ENCODE data around the gene RUSC2. TPM values are rescaled to one million over a fixed set of nuclear protein-coding genes. Genes with fewer than 3 reads are reported as not detected.

The RUSC2 gene
- total and polyA plus RNA-seq, 10 of the 15 experiments (the other 5 are each of a cell fraction or from before 2014, with no cell fraction given), result not detected

DNA sequence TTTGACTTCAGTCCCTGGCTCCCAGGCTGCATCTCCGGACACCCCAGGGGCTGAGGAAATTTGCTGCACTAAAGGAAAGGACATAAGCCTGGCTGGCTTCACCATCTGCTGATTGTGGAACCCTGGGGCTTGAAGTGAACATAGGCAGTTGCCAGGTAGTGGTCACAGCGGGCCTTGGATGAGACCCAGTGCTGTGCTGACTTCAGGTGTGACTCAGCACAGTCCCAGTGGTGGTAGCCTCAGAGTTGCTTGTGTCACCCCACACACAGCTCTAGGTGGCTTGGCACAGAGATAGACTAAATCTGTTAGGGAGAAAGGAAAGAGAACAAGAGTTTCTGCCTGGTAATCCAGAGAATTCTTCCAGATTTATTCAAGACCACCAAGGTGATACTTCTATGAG lies 36.1 kb upstream of the RUSC2 start:
- BruUV-seq (replicated peaks), result no TSS peak
- RAD21 ChIA-PET (ENCODE audit: unreplicated experiment), result no interaction called here

More for the DNA sequence above, 36.1 kb upstream of the RUSC2 start:
- ATAC-seq (no peak), FAIRE-seq (no peak), DNase-seq (ENCODE audit: low read depth, low spot score) (no peak)
- Histone ChIP-seq H3K27ac (ENCODE audit: control insufficient read depth, insufficient read depth) (no peak overlapping the region), H3K4me3 (no peak overlapping the region), H3K9me3 (replicated peaks; ENCODE audit: control insufficient read depth, insufficient read depth, low read length) (no peaks in the 10 kb centered on the region; the same call in 2 of the 3 replicates), H4K20me1 (ENCODE audit: control insufficient read depth, insufficient read depth) (no peaks in the 10 kb centered on the region), H3K9ac (ENCODE audit: control insufficient read depth, insufficient read depth, low read length) (no peak overlapping the region), H3K36me3 (ENCODE audit: control insufficient read depth in 2 of 2, insufficient read depth in 2 of 2, low read length in 1 of 2) (no peaks in the 10 kb centered on the region), H3K4me2 (ENCODE audit: control insufficient read depth, insufficient read depth) (no peak overlapping the region), H3K27me3 (replicated peaks in 1 of 2; ENCODE audit: control insufficient read depth in 2 of 2, insufficient read depth in 2 of 2, low read length in 1 of 2) (no peaks in the 10 kb centered on the region), H2AFZ (ENCODE audit: control insufficient read depth, low read depth, low read length) (no peak overlapping the region), H3K4me1 (ENCODE audit: control insufficient read depth, insufficient read depth, low read length) (no peaks in the 10 kb centered on the region), H3K79me2 (ENCODE audit: control insufficient read depth, insufficient read depth, low read length) (no peaks in the 10 kb centered on the region)
- CTCF ChIA-PET, result no interaction called here
- TF ChIP-seq NBN (IDR thresholded peaks at IDR 0.05) (no peak), SMARCA5 (IDR thresholded peaks at IDR 0.05) (no peak), CHD1 (IDR thresholded peaks at IDR 0.05; ENCODE audit: low read depth, low read length) (no peak), NR2C1 (IDR thresholded peaks at IDR 0.05) (no peak), POLR2AphosphoS2 (IDR thresholded peaks at IDR 0.05; ENCODE audit: low read depth, low read length) (no peak), SREBF1 (IDR thresholded peaks at IDR 0.05; ENCODE audit: low read length) (no peak), SMAD1 (IDR thresholded peaks at IDR 0.05; ENCODE audit: low read depth, partially characterized antibody) (no peak), POLR2A (IDR thresholded peaks at IDR 0.05; ENCODE audit: low read depth, low read length) (no peak), NFYA (IDR thresholded peaks at IDR 0.05; ENCODE audit: borderline replicate concordance, low read depth, low read length) (no peak), ZNF592 (IDR thresholded peaks at IDR 0.05) (no peak), ZNF384 (IDR thresholded peaks at IDR 0.05; ENCODE audit: borderline replicate concordance, low read depth, low read length) (no peak), RAD21 (IDR thresholded peaks at IDR 0.05; ENCODE audit: insufficient read depth, low read depth, low read length) (no peak), ASH2L (IDR thresholded peaks at IDR 0.05; ENCODE audit: borderline replicate concordance, low read depth) (no peak), SUZ12 (IDR thresholded peaks at IDR 0.05; ENCODE audit: unreplicated experiment) (no peak)
- TF ChIP-seq, protein P1, sequence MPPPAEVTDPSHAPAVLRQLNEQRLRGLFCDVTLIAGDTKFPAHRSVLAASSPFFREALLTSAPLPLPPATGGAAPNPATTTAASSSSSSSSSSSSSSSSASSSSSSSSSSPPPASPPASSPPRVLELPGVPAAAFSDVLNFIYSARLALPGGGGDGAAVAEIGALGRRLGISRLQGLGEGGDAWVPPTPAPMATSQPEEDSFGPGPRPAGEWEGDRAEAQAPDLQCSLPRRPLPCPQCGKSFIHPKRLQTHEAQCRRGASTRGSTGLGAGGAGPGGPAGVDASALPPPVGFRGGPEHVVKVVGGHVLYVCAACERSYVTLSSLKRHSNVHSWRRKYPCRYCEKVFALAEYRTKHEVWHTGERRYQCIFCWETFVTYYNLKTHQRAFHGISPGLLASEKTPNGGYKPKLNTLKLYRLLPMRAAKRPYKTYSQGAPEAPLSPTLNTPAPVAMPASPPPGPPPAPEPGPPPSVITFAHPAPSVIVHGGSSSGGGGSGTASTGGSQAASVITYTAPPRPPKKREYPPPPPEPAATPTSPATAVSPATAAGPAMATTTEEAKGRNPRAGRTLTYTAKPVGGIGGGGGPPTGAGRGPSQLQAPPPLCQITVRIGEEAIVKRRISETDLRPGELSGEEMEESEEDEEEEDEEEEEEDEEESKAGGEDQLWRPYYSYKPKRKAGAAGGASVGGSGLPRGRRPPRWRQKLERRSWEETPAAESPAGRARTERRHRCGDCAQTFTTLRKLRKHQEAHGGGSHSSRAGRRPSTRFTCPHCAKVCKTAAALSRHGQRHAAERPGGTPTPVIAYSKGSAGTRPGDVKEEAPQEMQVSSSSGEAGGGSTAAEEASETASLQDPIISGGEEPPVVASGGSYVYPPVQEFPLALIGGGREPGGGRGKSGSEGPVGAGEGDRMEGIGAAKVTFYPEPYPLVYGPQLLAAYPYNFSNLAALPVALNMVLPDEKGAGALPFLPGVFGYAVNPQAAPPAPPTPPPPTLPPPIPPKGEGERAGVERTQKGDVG (CRISPR knock-in tag; IDR thresholded peaks at IDR 0.05), result no peak
- TF ChIP-seq, protein P2, sequence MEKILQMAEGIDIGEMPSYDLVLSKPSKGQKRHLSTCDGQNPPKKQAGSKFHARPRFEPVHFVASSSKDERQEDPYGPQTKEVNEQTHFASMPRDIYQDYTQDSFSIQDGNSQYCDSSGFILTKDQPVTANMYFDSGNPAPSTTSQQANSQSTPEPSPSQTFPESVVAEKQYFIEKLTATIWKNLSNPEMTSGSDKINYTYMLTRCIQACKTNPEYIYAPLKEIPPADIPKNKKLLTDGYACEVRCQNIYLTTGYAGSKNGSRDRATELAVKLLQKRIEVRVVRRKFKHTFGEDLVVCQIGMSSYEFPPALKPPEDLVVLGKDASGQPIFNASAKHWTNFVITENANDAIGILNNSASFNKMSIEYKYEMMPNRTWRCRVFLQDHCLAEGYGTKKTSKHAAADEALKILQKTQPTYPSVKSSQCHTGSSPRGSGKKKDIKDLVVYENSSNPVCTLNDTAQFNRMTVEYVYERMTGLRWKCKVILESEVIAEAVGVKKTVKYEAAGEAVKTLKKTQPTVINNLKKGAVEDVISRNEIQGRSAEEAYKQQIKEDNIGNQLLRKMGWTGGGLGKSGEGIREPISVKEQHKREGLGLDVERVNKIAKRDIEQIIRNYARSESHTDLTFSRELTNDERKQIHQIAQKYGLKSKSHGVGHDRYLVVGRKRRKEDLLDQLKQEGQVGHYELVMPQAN (conservative IDR thresholded peaks at IDR 0.05), result no peak
- WGBS (ENCODE audit: insufficient coverage, insufficient replicate concordance, low lambda C conversion rate, missing lambda C conversion rate), result 0% methylated on average over 2 of the region's 2 CpGs
- POLR2A ChIA-PET, result no interaction called here
- intact Hi-C loops (cut with micrococcal nuclease; ENCODE audit: unreplicated experiment) (no loop called here), in situ Hi-C loops (cut with MboI) (no loop called here)
- SMC1A ChIA-PET (ENCODE audit: uncharacterized antibody, unreplicated experiment), result no interaction called here
